Body of pancreas (tissue), 4 donors: ENCODE data around the gene KLHL29.

Experiments used
- POLR2A ChIP-seq, 3 donors: fragments of 450-650 bp; IDR thresholded peaks; one replicate each; pipeline ENCODE4 v1.6.1; 2016; ENCODE audit warnings: antibody characterized with exemption in 3 of 3, mild to moderate bottlenecking in 2 of 3
- TF ChIP-seq, protein P1 (sequence below), 7 experiments: fragments of 450-650 bp in 4 of 7; fragments of 200-600 bp in 3 of 7; sonication (generic) in 3 of 7; IDR thresholded peaks; one replicate each; pipeline ENCODE4 v1.5.1; 2016 to 2019; ENCODE audit warnings: antibody characterized with exemption in 7 of 7

DNA sequence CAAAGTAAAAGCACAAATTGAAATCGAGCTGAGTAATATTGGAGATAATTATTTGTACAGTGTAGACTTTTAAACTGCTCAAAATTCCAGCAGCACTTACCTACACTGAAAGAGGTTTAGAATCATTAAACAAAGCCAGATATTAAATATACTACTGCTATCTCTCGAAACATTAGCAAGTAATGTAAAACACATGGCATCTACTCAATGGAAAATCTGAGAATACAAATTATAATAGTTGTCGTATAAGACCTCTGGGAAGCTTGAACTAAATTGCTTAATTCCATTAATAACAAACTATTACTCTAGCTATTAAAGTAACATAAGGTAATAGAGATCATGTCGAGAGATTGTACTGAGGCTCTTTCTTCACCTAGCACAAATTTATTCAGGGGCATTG lies 108.9 kb downstream of the KLHL29 start:
- no peak for TF ChIP-seq POLR2A (IDR thresholded peaks at IDR 0.05)
- TF ChIP-seq, protein P1, sequence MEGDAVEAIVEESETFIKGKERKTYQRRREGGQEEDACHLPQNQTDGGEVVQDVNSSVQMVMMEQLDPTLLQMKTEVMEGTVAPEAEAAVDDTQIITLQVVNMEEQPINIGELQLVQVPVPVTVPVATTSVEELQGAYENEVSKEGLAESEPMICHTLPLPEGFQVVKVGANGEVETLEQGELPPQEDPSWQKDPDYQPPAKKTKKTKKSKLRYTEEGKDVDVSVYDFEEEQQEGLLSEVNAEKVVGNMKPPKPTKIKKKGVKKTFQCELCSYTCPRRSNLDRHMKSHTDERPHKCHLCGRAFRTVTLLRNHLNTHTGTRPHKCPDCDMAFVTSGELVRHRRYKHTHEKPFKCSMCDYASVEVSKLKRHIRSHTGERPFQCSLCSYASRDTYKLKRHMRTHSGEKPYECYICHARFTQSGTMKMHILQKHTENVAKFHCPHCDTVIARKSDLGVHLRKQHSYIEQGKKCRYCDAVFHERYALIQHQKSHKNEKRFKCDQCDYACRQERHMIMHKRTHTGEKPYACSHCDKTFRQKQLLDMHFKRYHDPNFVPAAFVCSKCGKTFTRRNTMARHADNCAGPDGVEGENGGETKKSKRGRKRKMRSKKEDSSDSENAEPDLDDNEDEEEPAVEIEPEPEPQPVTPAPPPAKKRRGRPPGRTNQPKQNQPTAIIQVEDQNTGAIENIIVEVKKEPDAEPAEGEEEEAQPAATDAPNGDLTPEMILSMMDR (IDR thresholded peaks at IDR 0.05) = no peak
